Common myeloid progenitor, CD34-positive (primary cell): Measurements from ENCODE around the gene NR5A2.

Experiments used
- CTCF ChIA-PET: fragments of 350-600 bp; sonication (Branson Sonifier 250); formaldehyde crosslinking; loops from one replicate; lab custom pipeline; 2021; ENCODE audit warnings: antibody characterized with exemption; lab: Charles Lee
- POLR2A ChIA-PET: fragments of 350-600 bp; sonication (Branson Sonifier 250); formaldehyde crosslinking; loops from one replicate; lab custom pipeline; 2021; ENCODE audit warnings: antibody characterized with exemption; lab: Charles Lee
- DNase-seq, 3 donors: peaks; one replicate each; pipeline versions ENCODE4 v3.0.0 to v3.0.0-alpha.2; 2013
- H3K27ac ChIP-seq, 2 experiments: 1 replicate in 1 of 2; 2 replicates in 1 of 2; pipeline ENCODE4 v1.7.0; 2013; ENCODE audit warnings: inconsistent platforms in 2 of 2, low read length in 2 of 2, mild to moderate bottlenecking in 2 of 2, low read depth in 1 of 2, moderate library complexity in 1 of 2; ENCODE audit not compliant: severe bottlenecking in 2 of 2, insufficient read depth in 1 of 2, poor library complexity in 1 of 2
- H3K27me3 ChIP-seq, 5 experiments: replicated peaks in 2 of 5; 1 replicate in 3 of 5; 2 replicates in 2 of 5; pipeline versions ENCODE4 v1.6.1 to v1.7.0; 2013; ENCODE audit warnings: low read length in 4 of 5, mild to moderate bottlenecking in 2 of 5, moderate library complexity in 2 of 5, inconsistent platforms in 1 of 5; ENCODE audit not compliant: insufficient read depth in 5 of 5, control insufficient read depth in 4 of 5
- H3K36me3 ChIP-seq, 4 experiments: 1 replicate in 2 of 4; 2 replicates in 2 of 4; pipeline versions ENCODE4 v1.6.1 to v1.7.0; 2013; ENCODE audit warnings: low read length in 3 of 4, control low read depth in 1 of 4, mild to moderate bottlenecking in 1 of 4; ENCODE audit not compliant: control insufficient read depth in 4 of 4, insufficient read depth in 4 of 4
- H3K4me1 ChIP-seq, 4 experiments: 1 replicate in 3 of 4; 2 replicates in 1 of 4; pipeline versions ENCODE4 v1.6.1 to v1.7.1; 2013; ENCODE audit warnings: low read length in 3 of 4, mild to moderate bottlenecking in 3 of 4, control low read depth in 1 of 4, inconsistent platforms in 1 of 4, moderate library complexity in 1 of 4; ENCODE audit not compliant: control insufficient read depth in 4 of 4, insufficient read depth in 4 of 4; ENCODE audit errors: control extremely low read depth in 1 of 4
- H3K4me3 ChIP-seq, 7 experiments: 1 replicate in 4 of 7; 2 replicates in 3 of 7; pipeline versions ENCODE4 v1.5.1 to v1.7.0; 2013; ENCODE audit warnings: mild to moderate bottlenecking in 7 of 7, low read length in 6 of 7, moderate library complexity in 6 of 7, inconsistent platforms in 2 of 7, low read depth in 2 of 7, control low read depth in 1 of 7; ENCODE audit not compliant: insufficient read depth in 4 of 7, control insufficient read depth in 1 of 7; ENCODE audit errors: extremely low read depth in 1 of 7
- H3K9me3 ChIP-seq, 5 experiments: 1 replicate in 4 of 5; 2 replicates in 1 of 5; pipeline versions ENCODE4 v1.6.1 to v1.7.1; 2013; ENCODE audit warnings: low read length in 4 of 5, mild to moderate bottlenecking in 2 of 5, inconsistent platforms in 1 of 5, low read depth in 1 of 5, moderate library complexity in 1 of 5; ENCODE audit not compliant: control insufficient read depth in 4 of 5, insufficient read depth in 2 of 5; ENCODE audit errors: control extremely low read depth in 1 of 5
- WGBS: methylation state at CpG from one replicate; pipeline ENCODE4 v1.1.5; 2013; ENCODE audit not compliant: insufficient coverage; 5-methylcytosine and 5-hydroxymethylcytosine counted together

Gene NR5A2

GRCh38 chr1:200029035-200029821, 1.7 kb downstream of the NR5A2 start:
- H3K36me3 ChIP-seq = no peaks in the 10 kb centered on the region
- CTCF ChIA-PET = interaction anchor here (1.0 to 1.6 kb wide), 3 partner anchors 9 to 19 kb away, joined by 3 to 4 read pairs (median 4); no protein-coding TSS in a partner anchor
- peak overlapping the region; percentile 4 to 80 (median 71) for H3K4me3 ChIP-seq
- no peak overlapping the region for H3K27ac ChIP-seq
- peaks cover 26 to 83% (median 51%) of the 10 kb centered on the region in 5 experiments for H3K27me3 ChIP-seq
- H3K9me3 ChIP-seq = peaks cover 0 to 2% (median 0%) of the 10 kb centered on the region in 5 experiments
- POLR2A ChIA-PET = no interaction called here
- DNase-seq = peak in 1 of 3 donors; percentile 54
- WGBS = 5% methylated on average over 44 of the region's 65 CpGs
- peaks cover 0 to 14% (median 12%) of the 10 kb centered on the region in 4 experiments for H3K4me1 ChIP-seq

DNA sequence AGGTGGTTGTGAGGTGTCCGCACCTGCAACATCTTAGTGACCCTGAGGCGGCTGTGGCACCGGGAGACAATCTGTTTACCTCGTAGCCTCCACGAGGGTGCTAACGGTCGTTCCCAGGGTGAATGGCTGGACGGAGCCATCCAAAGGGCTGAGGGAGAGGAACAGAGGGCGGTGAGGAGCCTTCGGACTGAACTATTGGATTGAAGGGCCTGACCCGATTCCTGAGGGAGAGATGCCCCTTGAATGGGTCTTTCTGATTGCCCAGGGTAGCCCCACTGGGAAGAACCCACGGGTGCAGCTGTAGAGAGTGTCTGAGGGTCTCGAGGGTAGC, 2.3 kb downstream of the NR5A2 start:
- ChIA-PET CTCF (no interaction called here), POLR2A (no interaction called here)
- peaks cover 0 to 16% (median 13%) of the 10 kb centered on the region in 4 experiments for H3K4me1 ChIP-seq
- H3K36me3 ChIP-seq = no peaks in the 10 kb centered on the region
- WGBS = 29% methylated on average over 13 of the region's 13 CpGs
- no peak overlapping the region for H3K27ac ChIP-seq
- peaks cover 0 to 2% (median 0%) of the 10 kb centered on the region in 5 experiments for H3K9me3 ChIP-seq
- DNase-seq = no peak
- H3K27me3 ChIP-seq = peaks cover 27 to 88% (median 52%) of the 10 kb centered on the region in 5 experiments
- H3K4me3 ChIP-seq = peak overlapping the region in 3 of 7 experiments; percentile 65 to 74 (median 71)

- peaks cover 0 to 2% (median 0%) of the 10 kb centered on the region in 5 experiments for H3K9me3 ChIP-seq
- H3K27ac ChIP-seq = no peak overlapping the region
- H3K4me1 ChIP-seq = peaks cover 0 to 26% (median 23%) of the 10 kb centered on the region in 4 experiments
- CTCF ChIA-PET = no interaction called here
- POLR2A ChIA-PET = no interaction called here
- no peaks in the 10 kb centered on the region for H3K36me3 ChIP-seq
- WGBS = 95% methylated on average over 4 of the region's 4 CpGs
- DNase-seq = no peak
- peaks cover 27 to 95% (median 57%) of the 10 kb centered on the region in 5 experiments for H3K27me3 ChIP-seq
- H3K4me3 ChIP-seq = no peak overlapping the region
Observed at GRCh38 chr1:200030791-200031190, 3.3 kb downstream of the NR5A2 start.

DNA sequence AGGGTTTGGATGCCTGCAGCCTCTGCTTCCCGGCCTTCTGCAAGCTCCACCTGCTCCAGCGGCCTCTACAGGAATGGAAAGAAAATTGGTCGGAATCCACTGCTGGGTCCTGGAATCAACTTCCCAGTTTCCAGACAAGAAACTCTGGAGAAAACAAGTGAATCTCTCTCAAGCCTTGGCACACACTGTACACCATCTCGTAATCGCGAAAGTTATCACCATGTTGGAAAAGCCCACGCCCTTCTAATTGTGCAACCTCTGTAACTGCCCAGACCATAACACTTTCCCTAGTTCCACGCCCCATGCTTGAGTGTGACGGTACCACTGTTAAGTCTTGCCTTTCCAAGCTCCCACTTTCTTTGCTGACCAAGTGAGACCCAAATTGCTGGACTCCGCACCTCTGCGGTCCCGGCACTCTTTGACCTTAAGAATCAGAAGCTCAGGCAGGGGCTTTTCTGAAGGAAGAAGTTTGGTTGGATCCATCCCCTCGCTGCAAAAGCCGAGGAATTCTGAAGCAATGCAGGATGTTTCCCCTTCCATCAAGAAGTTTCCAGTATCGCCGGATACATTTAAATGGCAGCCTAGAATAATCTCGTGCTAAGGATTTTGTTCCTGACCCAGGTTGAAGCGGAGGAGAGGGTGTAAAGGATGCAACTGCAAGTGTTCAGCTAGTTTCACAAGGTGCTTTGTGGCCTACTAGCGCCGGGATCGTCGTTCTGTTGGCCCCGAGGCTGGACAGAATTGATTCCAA, 6.2 kb downstream of the NR5A2 start:
- WGBS = 43% methylated on average over 23 of the region's 23 CpGs
- Histone ChIP-seq H3K27ac (no peak overlapping the region), H3K9me3 (peaks cover 0 to 2% (median 0%) of the 10 kb centered on the region in 5 experiments), H3K4me3 (no peak overlapping the region), H3K4me1 (peaks cover 0 to 29% (median 27%) of the 10 kb centered on the region in 4 experiments), H3K36me3 (no peaks in the 10 kb centered on the region), H3K27me3 (peaks cover 30 to 99% (median 74%) of the 10 kb centered on the region in 5 experiments)
- ChIA-PET POLR2A (interaction anchor here (0.5 kb wide), 1 partner anchor 219 kb away, joined by 3 read pairs; no protein-coding TSS in a partner anchor), CTCF (no interaction called here)
- no peak for DNase-seq

DNA sequence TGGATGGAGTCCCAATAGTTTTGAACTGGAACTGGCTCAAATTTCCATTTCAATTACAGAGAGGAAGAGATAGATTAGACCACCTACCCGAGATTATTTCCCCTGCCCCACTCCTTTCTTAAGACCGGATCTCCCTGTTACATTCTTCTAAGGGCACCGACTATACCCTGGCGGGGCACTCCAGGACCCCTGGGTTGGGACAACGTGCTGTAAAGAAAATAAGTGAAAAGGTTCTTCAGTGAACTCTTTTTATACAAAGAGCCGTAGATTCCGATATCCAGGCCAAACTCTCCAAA, 6.7 kb downstream of the NR5A2 start:
- POLR2A ChIA-PET = interaction anchor here (0.5 to 0.6 kb wide), 2 partner anchors 218 to 374 kb away, joined by 3 read pairs; no protein-coding TSS in a partner anchor
- Histone ChIP-seq H3K4me1 (peaks cover 0 to 29% (median 27%) of the 10 kb centered on the region in 4 experiments), H3K27me3 (peaks cover 30 to 99% (median 72%) of the 10 kb centered on the region in 5 experiments), H3K9me3 (peaks cover 0 to 2% (median 0%) of the 10 kb centered on the region in 5 experiments), H3K36me3 (no peaks in the 10 kb centered on the region), H3K4me3 (no peak overlapping the region), H3K27ac (no peak overlapping the region)
- CTCF ChIA-PET = no interaction called here
- DNase-seq = no peak
- WGBS = 7% methylated on average over 2 of the region's 7 CpGs

DNA sequence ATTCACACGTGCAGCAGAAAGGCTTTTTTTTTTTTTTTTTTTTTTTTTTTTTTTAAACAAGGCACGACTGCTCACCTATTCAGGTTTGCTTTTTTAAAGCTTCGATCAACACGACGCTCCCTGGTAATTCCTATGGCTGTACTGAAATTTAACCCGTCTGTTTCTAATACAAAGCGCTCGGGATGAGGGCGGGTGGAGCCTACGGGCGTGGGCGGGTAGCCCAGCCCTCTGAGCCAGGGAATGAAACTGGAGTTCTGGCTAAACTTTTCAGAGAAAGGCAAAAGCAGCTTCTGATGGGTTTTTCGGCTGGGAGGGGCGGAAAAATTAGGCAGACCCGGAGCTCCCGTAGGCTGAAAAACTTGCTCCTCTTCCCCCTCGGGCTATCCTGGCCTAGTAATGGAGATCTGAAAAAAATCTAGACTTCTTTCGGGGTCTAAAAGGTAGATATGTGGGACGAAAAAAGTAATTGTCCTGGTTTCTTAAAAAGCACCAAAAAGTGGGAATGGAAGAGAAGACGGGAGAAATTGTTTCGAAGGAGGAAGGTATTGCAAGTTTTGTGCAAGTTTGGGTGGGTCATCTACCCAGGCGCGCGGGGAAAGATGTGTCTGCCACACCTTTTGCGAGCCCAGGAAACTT, 7.4 kb downstream of the NR5A2 start:
- H3K27me3 ChIP-seq = peaks cover 30 to 99% (median 68%) of the 10 kb centered on the region in 5 experiments
- peaks cover under 1 to 30% (median 28%) of the 10 kb centered on the region in 4 experiments for H3K4me1 ChIP-seq
- H3K4me3 ChIP-seq = peak overlapping the region in 2 of 7 experiments; percentile 19 to 22
- CTCF ChIA-PET = no interaction called here
- POLR2A ChIA-PET = interaction anchor here (0.6 kb wide), 1 partner anchor 373 kb away, joined by 3 read pairs; no protein-coding TSS in a partner anchor
- DNase-seq = peak in 1 of 3 donors; percentile 44
- H3K9me3 ChIP-seq = peaks cover 0 to 2% (median 0%) of the 10 kb centered on the region in 5 experiments
- H3K36me3 ChIP-seq = no peaks in the 10 kb centered on the region
- WGBS = 7% methylated on average over 23 of the region's 25 CpGs
- H3K27ac ChIP-seq = no peak overlapping the region
